Liver (tissue), 9 donors: ENCODE results near the gene FOXO1. TPM values are rescaled to one million over a fixed set of nuclear protein-coding genes. Genes with fewer than 3 reads are reported as not detected.

Source experiments
- DNase-seq: peaks from one replicate; pipeline ENCODE4 v3.0.0-alpha.2; 2017; ENCODE audit warnings: low spot score
- H3K27ac ChIP-seq, 2 donors: one replicate each; pipeline ENCODE4 v1.7.0; 2013; ENCODE audit warnings: inconsistent platforms in 2 of 2, low read length in 2 of 2, control low read depth in 1 of 2, low read depth in 1 of 2, mild to moderate bottlenecking in 1 of 2
- H3K27me3 ChIP-seq, 4 donors: one replicate each; pipeline versions ENCODE4 v1.6.1 to v1.7.0; 2013; ENCODE audit warnings: low read length in 3 of 4, inconsistent platforms in 1 of 4, mild to moderate bottlenecking in 1 of 4, moderate library complexity in 1 of 4; ENCODE audit not compliant: control insufficient read depth in 4 of 4, insufficient read depth in 4 of 4
- H3K36me3 ChIP-seq, 4 donors: one replicate each; pipeline versions ENCODE4 v1.6.1 to v1.7.0; 2013; ENCODE audit warnings: low read length in 3 of 4, mild to moderate bottlenecking in 3 of 4, low read depth in 1 of 4, moderate library complexity in 1 of 4; ENCODE audit not compliant: control insufficient read depth in 4 of 4, insufficient read depth in 3 of 4
- H3K4me1 ChIP-seq, 4 donors: one replicate each; pipeline versions ENCODE4 v1.6.1 to v1.7.0; 2013; ENCODE audit warnings: low read length in 3 of 4, mild to moderate bottlenecking in 3 of 4, moderate library complexity in 1 of 4; ENCODE audit not compliant: control insufficient read depth in 4 of 4, insufficient read depth in 4 of 4
- H3K4me3 ChIP-seq, 3 donors: one replicate each; pipeline versions ENCODE4 v1.6.1 to v1.7.0; 2013; ENCODE audit warnings: low read length in 3 of 3, control low read depth in 1 of 3, low read depth in 1 of 3, mild to moderate bottlenecking in 1 of 3
- H3K9ac ChIP-seq, 2 donors: one replicate each; pipeline ENCODE4 v1.7.0; 2013; ENCODE audit warnings: low read length in 2 of 2, mild to moderate bottlenecking in 2 of 2, moderate library complexity in 2 of 2, control low read depth in 1 of 2, low read depth in 1 of 2
- H3K9me3 ChIP-seq, 4 donors: one replicate each; pipeline versions ENCODE4 v1.6.1 to v1.7.0; 2013; ENCODE audit warnings: low read length in 3 of 4; ENCODE audit not compliant: control insufficient read depth in 4 of 4
- EGR1 ChIP-seq, 2 donors: IDR thresholded peaks; 2 replicates each; pipeline ENCODE4 v1.6.1; 2016 to 2018; ENCODE audit warnings: antibody characterized with exemption in 2 of 2, low read depth in 2 of 2
- FOXA1 ChIP-seq: IDR thresholded peaks from 2 replicates; pipeline ENCODE4 v1.6.1; 2016; ENCODE audit warnings: antibody characterized with exemption
- FOXA2 ChIP-seq: IDR thresholded peaks from 2 replicates; pipeline ENCODE4 v1.6.1; 2016; ENCODE audit warnings: antibody characterized with exemption
- GABPA ChIP-seq, 2 donors: IDR thresholded peaks in 1 of 2; conservative IDR thresholded peaks in 1 of 2; 2 replicates each; pipeline ENCODE4 v1.6.1; 2016; ENCODE audit warnings: antibody characterized with exemption in 2 of 2, mild to moderate bottlenecking in 1 of 2, moderate library complexity in 1 of 2
- HNF4A ChIP-seq, 2 donors: conservative IDR thresholded peaks; 2 replicates each; pipeline ENCODE4 v1.6.1; 2016; ENCODE audit warnings: antibody characterized with exemption in 2 of 2, mild to moderate bottlenecking in 2 of 2
- HNF4G ChIP-seq: IDR thresholded peaks from 2 replicates; pipeline ENCODE4 v1.6.1; 2016; ENCODE audit warnings: antibody characterized with exemption
- JUND ChIP-seq, 2 donors: IDR thresholded peaks; 2 replicates each; pipeline ENCODE4 v1.6.1; 2016; ENCODE audit warnings: antibody characterized with exemption in 2 of 2
- NR2F2 ChIP-seq: IDR thresholded peaks from 2 replicates; pipeline ENCODE4 v1.6.1; 2016; ENCODE audit warnings: antibody characterized with exemption
- RAD21 ChIP-seq, 2 donors: IDR thresholded peaks; 2 replicates each; pipeline ENCODE4 v1.6.1; 2016; ENCODE audit warnings: antibody characterized with exemption in 2 of 2, mild to moderate bottlenecking in 2 of 2
- RXRA ChIP-seq, 2 donors: IDR thresholded peaks; 2 replicates each; pipeline ENCODE4 v1.6.1; 2017 to 2018; ENCODE audit warnings: antibody characterized with exemption in 2 of 2, mild to moderate bottlenecking in 1 of 2
- SP1 ChIP-seq: IDR thresholded peaks from 2 replicates; pipeline ENCODE4 v1.6.1; 2018; ENCODE audit warnings: antibody characterized with exemption, mild to moderate bottlenecking
- TAF1 ChIP-seq: conservative IDR thresholded peaks from 2 replicates; pipeline ENCODE4 v1.6.1; 2016; ENCODE audit warnings: antibody characterized with exemption, mild to moderate bottlenecking
- WGBS: extraction: QIAGEN DNeasy Blood & Tissue Kit; methylation state at CpG from one replicate; pipeline ENCODE4 v1.1.7; 2013; 5-methylcytosine and 5-hydroxymethylcytosine counted together
- polyA plus RNA-seq, 2 donors: library from polyadenylated mRNA; stranded (reverse) in 1 of 2; unstranded in 1 of 2; fragments of 200-250 nt in 1 of 2; fragments of >200 nt in 1 of 2; fragmentation: Nextera tagmentation in 1 of 2; extraction: Ambion mirVana in 1 of 2; gene quantifications; one replicate each; pipeline versions ENCODE4 v1.2.1 to v1.2.3, GENCODE V29; 2013 to 2015
- total RNA-seq, 2 donors: library from RNA; depleted of rRNA; stranded (reverse); fragments of >200 nt; gene quantifications; one replicate each; pipeline ENCODE4 v1.2.3, GENCODE V29; 2014
- TF ChIP-seq, protein P1 (sequence below): IDR thresholded peaks from 2 replicates; pipeline ENCODE4 v1.6.1; 2016; ENCODE audit warnings: antibody characterized with exemption, mild to moderate bottlenecking
- TF ChIP-seq, protein P2 (sequence below): IDR thresholded peaks from 2 replicates; pipeline ENCODE4 v1.6.1; 2016; ENCODE audit warnings: antibody characterized with exemption
- TF ChIP-seq, protein P3 (sequence below): IDR thresholded peaks from 2 replicates; pipeline ENCODE4 v1.6.1; 2016; ENCODE audit warnings: antibody characterized with exemption
- donor health status: healthy.
- donor health status: healthy.
- donor health status: healthy.
- donor health status: healthy.
- donor health status: healthy.

The FOXO1 gene
- total and polyA plus RNA-seq, 4 donors = 5.4 to 23.6 (median 8.6) TPM

GRCh38 chr13:40546047-40546446 lies 120.4 kb downstream of the FOXO1 start:
- no peaks in the 10 kb centered on the region for H3K4me1 ChIP-seq
- H3K36me3 ChIP-seq = no peaks in the 10 kb centered on the region
- WGBS = 93% methylated on average over 7 of the region's 7 CpGs
- no peaks in the 10 kb centered on the region for H3K27me3 ChIP-seq
- no peak overlapping the region for H3K9ac ChIP-seq
- H3K27ac ChIP-seq = no peak overlapping the region
- H3K4me3 ChIP-seq = no peak overlapping the region
- no peaks in the 10 kb centered on the region for H3K9me3 ChIP-seq
- no peak for TF ChIP-seq FOXA2
- no peak for TF ChIP-seq SP1
- no peak for TF ChIP-seq JUND (IDR thresholded peaks at IDR 0.05)
- no peak for TF ChIP-seq FOXA1
- TF ChIP-seq, protein P1, sequence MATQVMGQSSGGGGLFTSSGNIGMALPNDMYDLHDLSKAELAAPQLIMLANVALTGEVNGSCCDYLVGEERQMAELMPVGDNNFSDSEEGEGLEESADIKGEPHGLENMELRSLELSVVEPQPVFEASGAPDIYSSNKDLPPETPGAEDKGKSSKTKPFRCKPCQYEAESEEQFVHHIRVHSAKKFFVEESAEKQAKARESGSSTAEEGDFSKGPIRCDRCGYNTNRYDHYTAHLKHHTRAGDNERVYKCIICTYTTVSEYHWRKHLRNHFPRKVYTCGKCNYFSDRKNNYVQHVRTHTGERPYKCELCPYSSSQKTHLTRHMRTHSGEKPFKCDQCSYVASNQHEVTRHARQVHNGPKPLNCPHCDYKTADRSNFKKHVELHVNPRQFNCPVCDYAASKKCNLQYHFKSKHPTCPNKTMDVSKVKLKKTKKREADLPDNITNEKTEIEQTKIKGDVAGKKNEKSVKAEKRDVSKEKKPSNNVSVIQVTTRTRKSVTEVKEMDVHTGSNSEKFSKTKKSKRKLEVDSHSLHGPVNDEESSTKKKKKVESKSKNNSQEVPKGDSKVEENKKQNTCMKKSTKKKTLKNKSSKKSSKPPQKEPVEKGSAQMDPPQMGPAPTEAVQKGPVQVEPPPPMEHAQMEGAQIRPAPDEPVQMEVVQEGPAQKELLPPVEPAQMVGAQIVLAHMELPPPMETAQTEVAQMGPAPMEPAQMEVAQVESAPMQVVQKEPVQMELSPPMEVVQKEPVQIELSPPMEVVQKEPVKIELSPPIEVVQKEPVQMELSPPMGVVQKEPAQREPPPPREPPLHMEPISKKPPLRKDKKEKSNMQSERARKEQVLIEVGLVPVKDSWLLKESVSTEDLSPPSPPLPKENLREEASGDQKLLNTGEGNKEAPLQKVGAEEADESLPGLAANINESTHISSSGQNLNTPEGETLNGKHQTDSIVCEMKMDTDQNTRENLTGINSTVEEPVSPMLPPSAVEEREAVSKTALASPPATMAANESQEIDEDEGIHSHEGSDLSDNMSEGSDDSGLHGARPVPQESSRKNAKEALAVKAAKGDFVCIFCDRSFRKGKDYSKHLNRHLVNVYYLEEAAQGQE = no peak
- TF ChIP-seq RAD21 (IDR thresholded peaks at IDR 0.05) = no peak
- TF ChIP-seq RXRA (IDR thresholded peaks at IDR 0.05) = no peak
- no peak for TF ChIP-seq TAF1
- TF ChIP-seq NR2F2 = no peak
- TF ChIP-seq GABPA (IDR thresholded peaks at IDR 0.05 in 1 of 2, conservative IDR thresholded peaks at IDR 0.05 in 1 of 2) = no peak
- DNase-seq = no peak

DNA sequence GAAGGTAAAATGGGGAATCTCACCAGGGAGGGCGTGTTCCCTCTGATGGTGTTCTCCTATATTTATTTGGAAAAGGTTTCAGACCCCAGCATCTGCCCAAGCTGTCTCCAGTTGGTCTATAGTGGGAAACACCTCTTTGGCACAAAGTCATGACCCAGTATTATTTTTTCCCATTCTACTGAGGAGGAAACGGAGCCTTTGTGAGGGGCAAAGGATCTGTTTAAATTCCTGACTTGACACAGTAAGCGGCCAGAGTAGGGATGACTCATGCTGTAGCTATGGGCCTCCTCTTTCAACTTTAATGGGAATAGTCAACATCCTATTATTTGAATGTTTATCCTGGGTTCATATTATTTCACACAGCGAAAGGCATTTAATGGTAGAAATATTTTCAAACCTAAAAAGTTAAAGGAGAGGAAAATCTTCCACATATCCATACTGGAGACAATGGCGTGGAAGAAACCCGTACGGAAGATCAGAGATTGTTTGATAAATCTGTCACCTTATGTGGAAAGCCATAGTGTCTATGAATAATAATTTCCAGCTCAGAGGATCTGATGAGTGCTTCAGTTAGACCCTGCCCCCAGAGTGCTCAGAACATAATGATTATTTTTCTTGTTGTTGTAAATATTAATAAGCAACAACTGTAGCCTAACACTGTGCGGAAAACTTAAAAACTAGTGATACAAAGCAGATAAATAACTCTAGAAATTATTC lies 126.0 kb downstream of the FOXO1 start:
- peak overlapping the region in 1 of 2 donors; percentile 11 for H3K27ac ChIP-seq
- DNase-seq = no peak
- H3K9ac ChIP-seq = no peak overlapping the region
- 82% methylated on average over 8 of the region's 8 CpGs for WGBS
- no peak overlapping the region for H3K4me3 ChIP-seq
- no peaks in the 10 kb centered on the region for H3K27me3 ChIP-seq
- no peaks in the 10 kb centered on the region for H3K36me3 ChIP-seq
- TF ChIP-seq, protein P1 = no peak
- TF ChIP-seq EGR1 (IDR thresholded peaks at IDR 0.05; ENCODE audit: low read depth in 2 of 2) = no peak
- peak; percentile 14 for TF ChIP-seq NR2F2
- TF ChIP-seq SP1 = peak; percentile 12
- peak; percentile 14 to 22 for TF ChIP-seq RAD21 (IDR thresholded peaks at IDR 0.05)
- TF ChIP-seq HNF4A (conservative IDR thresholded peaks at IDR 0.05) = peak in 1 of 2 donors; percentile 7
- TF ChIP-seq, protein P2, sequence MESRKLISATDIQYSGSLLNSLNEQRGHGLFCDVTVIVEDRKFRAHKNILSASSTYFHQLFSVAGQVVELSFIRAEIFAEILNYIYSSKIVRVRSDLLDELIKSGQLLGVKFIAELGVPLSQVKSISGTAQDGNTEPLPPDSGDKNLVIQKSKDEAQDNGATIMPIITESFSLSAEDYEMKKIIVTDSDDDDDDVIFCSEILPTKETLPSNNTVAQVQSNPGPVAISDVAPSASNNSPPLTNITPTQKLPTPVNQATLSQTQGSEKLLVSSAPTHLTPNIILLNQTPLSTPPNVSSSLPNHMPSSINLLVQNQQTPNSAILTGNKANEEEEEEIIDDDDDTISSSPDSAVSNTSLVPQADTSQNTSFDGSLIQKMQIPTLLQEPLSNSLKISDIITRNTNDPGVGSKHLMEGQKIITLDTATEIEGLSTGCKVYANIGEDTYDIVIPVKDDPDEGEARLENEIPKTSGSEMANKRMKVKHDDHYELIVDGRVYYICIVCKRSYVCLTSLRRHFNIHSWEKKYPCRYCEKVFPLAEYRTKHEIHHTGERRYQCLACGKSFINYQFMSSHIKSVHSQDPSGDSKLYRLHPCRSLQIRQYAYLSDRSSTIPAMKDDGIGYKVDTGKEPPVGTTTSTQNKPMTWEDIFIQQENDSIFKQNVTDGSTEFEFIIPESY = no peak
- peak; percentile 92 to 94 for TF ChIP-seq JUND (IDR thresholded peaks at IDR 0.05)
- no peak for TF ChIP-seq FOXA2
- peak in 1 of 2 donors; percentile 8 for TF ChIP-seq RXRA (IDR thresholded peaks at IDR 0.05)
- no peak for TF ChIP-seq HNF4G
- TF ChIP-seq FOXA1 = no peak
- TF ChIP-seq, protein P3, sequence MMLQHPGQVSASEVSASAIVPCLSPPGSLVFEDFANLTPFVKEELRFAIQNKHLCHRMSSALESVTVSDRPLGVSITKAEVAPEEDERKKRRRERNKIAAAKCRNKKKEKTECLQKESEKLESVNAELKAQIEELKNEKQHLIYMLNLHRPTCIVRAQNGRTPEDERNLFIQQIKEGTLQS = peak; percentile 56
- H3K4me1 ChIP-seq = peaks cover 0 to 18% (median 5%) of the 10 kb centered on the region in 4 donors
- no peaks in the 10 kb centered on the region for H3K9me3 ChIP-seq
